GM18507 (cell line): Measurements from ENCODE around the gene ATOH1.

ENCODE experiments used
- DNase-seq: peaks from one replicate; pipeline ENCODE4 v3.0.0; 2011; ENCODE audit warnings: low read depth; ENCODE audit not compliant: insufficient read length; ENCODE audit errors: extremely low spot score
- FAIRE-seq: peaks from 2 replicates; lab custom pipeline; 2011; peaks lifted over from hg19 to GRCh38; lab: Jason Lieb, UNC

The ATOH1 gene

GRCh38 chr4:93828332-93828994, at the start of gene ATOH1:
ATOH1 (plus strand) TSS chr4:93828753; CDS start chr4:93828927, 174 bp downstream.
- DNase-seq (no peak), FAIRE-seq (no peak)

GRCh38 chr4:93779228-93779627, 49.3 kb upstream of the ATOH1 start:
- no peak for FAIRE-seq
- no peak for DNase-seq

GRCh38 chr4:93780080-93780479, 48.5 kb upstream of the ATOH1 start:
- FAIRE-seq, result no peak
- DNase-seq, result no peak

GRCh38 chr4:93781198-93781597, 47.4 kb upstream of the ATOH1 start:
- DNase-seq, result no peak

GRCh38 chr4:93786149-93786548, 42.4 kb upstream of the ATOH1 start:
- FAIRE-seq, result no peak

More at GRCh38 chr4:93781198-93781597, 47.4 kb upstream of the ATOH1 start:
- no peak for FAIRE-seq

GRCh38 chr4:93788712-93789111, 39.8 kb upstream of the ATOH1 start:
- DNase-seq (no peak), FAIRE-seq (peak; percentile 15)

More at GRCh38 chr4:93786149-93786548, 42.4 kb upstream of the ATOH1 start:
- DNase-seq, result no peak

GRCh38 chr4:93791570-93792195, 36.9 kb upstream of the ATOH1 start:
- FAIRE-seq (peak; percentile 82), DNase-seq (peak; percentile 8)

GRCh38 chr4:93802045-93802444, 26.5 kb upstream of the ATOH1 start:
- DNase-seq, result no peak
- no peak for FAIRE-seq

GRCh38 chr4:93809773-93810172, 18.8 kb upstream of the ATOH1 start:
- FAIRE-seq, result no peak
- no peak for DNase-seq

GRCh38 chr4:93810340-93810992, 18.1 kb upstream of the ATOH1 start:
- DNase-seq (no peak), FAIRE-seq (no peak)

GRCh38 chr4:93813092-93813491, 15.5 kb upstream of the ATOH1 start:
- no peak for DNase-seq
- FAIRE-seq, result no peak

- FAIRE-seq, result no peak
- no peak for DNase-seq
Measured at GRCh38 chr4:93814141-93814540, 14.4 kb upstream of the ATOH1 start.

- FAIRE-seq, result no peak
- no peak for DNase-seq
Measured at GRCh38 chr4:93814722-93815121, 13.8 kb upstream of the ATOH1 start.

- FAIRE-seq (no peak), DNase-seq (no peak)
Measured at GRCh38 chr4:93825551-93826216, 2.9 kb upstream of the ATOH1 start.

- no peak for FAIRE-seq
- no peak for DNase-seq
Measured at GRCh38 chr4:93827272-93827947, 1.1 kb upstream of the ATOH1 start.

GRCh38 chr4:93828995-93829819, 654 bp downstream of the ATOH1 start:
- DNase-seq, result no peak
- FAIRE-seq, result no peak

GRCh38 chr4:93829820-93830687, 1.5 kb downstream of the ATOH1 start:
- no peak for FAIRE-seq

More at GRCh38 chr4:93829820-93830687, 1.5 kb downstream of the ATOH1 start:
- DNase-seq, result no peak
